Measurements from ENCODE around the gene HJURP.

DNA sequence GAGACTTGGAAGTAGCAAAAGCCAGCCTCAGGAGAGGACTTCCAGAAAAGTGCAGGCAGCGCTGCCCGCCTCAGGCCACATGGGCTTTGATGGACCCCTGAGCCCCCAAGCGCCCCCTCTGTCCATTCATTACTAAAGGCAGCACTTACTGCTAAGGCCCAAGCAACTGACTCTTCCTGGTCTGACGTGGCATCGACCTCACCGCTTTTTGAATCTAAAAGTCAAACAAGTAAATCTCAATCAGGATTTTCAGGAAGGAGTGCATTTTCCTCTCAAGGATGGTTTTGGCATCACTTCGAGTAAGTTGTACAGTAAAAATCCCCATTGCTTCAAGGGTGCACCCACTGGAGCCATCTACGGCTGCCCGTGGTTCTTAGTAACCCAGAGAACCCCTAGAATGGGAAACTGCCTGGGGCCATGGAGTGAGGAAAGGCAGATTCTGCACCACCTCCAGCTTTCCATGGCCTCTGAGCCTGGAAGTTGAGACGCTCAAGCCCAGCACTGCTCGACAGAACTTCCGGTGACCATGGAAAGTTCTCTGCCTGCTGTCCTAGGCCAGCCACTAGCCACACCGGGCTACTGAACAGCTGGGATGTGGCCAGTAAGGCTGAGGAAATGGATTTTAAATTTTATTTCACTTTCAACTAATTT, 7.0 kb downstream of the HJURP start:
- TF ChIP-seq POLR2A (IDR thresholded peaks at IDR 0.05), result no peak
- TF ChIP-seq, protein P1, sequence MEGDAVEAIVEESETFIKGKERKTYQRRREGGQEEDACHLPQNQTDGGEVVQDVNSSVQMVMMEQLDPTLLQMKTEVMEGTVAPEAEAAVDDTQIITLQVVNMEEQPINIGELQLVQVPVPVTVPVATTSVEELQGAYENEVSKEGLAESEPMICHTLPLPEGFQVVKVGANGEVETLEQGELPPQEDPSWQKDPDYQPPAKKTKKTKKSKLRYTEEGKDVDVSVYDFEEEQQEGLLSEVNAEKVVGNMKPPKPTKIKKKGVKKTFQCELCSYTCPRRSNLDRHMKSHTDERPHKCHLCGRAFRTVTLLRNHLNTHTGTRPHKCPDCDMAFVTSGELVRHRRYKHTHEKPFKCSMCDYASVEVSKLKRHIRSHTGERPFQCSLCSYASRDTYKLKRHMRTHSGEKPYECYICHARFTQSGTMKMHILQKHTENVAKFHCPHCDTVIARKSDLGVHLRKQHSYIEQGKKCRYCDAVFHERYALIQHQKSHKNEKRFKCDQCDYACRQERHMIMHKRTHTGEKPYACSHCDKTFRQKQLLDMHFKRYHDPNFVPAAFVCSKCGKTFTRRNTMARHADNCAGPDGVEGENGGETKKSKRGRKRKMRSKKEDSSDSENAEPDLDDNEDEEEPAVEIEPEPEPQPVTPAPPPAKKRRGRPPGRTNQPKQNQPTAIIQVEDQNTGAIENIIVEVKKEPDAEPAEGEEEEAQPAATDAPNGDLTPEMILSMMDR (IDR thresholded peaks at IDR 0.05), result no peak
